Activated CD4-positive, alpha-beta T cell treated with anti-CD3 and anti-CD28 coated beads for 1 hour (primary cell): ENCODE measurements around the gene WDR46.

Experiments
- DNase-seq: peaks from one replicate; pipeline ENCODE4 v3.0.0-alpha.2; 2020

Gene WDR46

GRCh38 chr6:33252759-33253158 is 36.3 kb downstream of the WDR46 start:
- DNase-seq = no peak

- no peak for DNase-seq
Observed at GRCh38 chr6:33251395-33252012, 37.5 kb downstream of the WDR46 start.

DNA sequence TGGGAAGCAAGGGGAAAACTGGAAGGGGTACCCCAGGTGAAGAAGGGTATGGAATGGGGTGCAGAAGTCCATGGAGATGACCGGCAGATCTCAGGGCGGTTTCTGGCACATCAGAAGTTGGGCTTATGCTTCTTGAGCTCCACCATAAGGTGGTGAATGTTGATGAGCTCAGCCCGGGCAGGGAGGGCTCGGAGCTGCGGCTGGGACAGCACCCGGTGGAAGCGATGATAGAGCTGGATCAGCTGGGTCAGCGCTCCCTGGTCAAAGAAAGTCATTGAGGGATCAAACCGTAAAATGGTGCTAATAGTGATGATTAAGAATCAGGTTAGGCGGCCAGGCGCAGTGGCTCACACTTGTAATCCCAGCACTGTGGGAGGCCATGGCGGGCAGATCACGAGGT is 38.3 kb downstream of the WDR46 start:
- DNase-seq = no peak

GRCh38 chr6:33249732-33250630 is 39.1 kb downstream of the WDR46 start:
- no peak for DNase-seq

DNA sequence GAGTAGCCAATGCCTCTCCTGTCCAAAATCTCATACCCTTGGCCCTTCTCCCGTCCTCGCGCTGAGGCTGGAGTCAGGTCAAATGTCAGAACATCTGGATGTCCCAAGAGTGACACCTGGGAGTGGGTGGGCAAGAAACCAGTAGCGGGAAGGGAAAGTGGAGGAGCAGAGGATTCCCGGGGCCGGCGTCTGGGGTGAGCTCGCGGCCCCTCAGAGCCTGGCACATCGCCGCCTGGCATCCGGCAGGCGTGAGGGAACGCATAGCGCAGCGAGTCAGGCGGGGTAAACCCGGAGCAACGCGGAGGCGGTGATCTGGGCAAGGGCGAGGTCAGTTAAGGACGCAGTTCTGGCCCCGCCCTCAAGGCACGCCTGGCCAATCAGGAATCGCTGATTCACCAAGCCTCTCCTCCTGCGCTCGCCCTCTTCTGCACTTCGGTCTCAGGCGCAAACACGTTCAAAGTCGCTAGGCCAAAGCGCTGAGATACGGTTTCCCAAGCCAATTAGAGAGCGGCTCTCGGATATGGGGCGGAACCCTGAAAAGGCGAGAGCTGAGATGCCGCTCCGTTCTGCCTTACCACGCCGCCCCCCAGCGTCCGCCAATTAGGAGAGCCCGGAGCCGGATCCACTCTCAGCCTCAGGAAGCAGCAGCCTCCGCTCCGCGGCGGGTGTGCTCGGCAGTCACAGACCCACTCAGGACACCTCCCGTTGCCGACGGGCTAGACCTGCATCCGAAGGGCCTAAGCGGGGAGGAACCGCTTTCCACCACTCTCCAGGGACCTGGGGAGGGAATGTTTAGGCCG is 39.9 kb downstream of the WDR46 start:
- DNase-seq = peak; percentile 89

- no peak for DNase-seq
Observed at GRCh38 chr6:33248643-33248931, 40.5 kb downstream of the WDR46 start.

GRCh38 chr6:33247977-33248642 is 40.9 kb downstream of the WDR46 start:
- peak; percentile 85 for DNase-seq

DNA sequence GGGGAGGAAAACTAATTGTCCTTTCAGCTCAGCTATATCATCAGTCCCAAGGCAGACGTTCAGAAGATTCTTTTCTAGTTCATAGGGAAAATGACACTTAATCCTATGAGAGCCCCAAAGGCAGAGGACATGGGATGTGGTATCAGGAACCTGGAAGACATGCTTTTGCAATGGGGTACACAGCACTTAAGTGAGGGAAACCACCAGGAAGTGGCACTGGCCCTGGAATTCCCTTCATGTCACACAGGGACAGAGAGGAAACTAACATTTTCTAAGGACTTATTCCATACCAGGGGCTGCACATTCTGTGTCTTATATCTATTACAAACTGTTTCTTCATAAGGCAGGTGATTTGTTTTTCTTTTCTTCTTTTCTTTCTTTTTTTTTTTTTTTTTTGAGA is 45.6 kb downstream of the WDR46 start:
- DNase-seq = no peak

DNA sequence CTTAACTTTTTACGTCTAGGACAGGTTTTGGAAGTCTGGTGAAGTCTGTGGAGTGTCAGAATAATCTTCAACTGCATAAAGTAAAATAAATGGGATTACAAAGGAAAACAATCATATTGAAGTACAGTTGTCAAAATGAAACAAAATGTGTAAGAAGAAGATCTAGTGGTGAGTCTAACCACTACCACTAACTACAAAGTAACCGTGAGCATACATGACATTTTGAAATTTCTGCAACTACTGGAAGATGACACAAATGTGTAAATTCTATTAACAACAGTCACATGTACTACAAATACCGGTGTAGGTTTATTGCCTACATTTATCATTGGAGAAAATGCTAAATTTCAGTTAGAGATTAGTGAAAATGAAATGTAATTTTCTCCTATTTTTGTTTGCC is 47.1 kb downstream of the WDR46 start:
- DNase-seq = no peak

DNA sequence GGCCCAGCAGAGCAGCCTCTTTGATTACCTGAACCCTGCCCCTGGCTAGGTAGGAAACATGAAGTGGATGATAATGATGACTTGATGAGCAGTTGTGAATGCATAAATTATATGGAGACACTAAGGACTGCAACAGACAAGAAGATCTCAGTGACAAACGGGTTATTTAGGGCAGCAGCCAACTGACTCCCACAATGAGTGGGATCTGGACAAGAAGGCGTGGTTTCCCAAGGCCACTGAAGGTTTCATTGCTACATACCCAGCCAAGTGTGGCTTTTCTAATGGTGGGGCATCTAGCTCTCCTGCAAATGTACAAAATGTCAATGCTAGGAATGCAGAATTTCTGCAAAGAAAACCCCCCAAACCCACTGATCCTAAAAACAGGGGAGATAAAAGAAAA is 51.3 kb downstream of the WDR46 start:
- no peak for DNase-seq

DNA sequence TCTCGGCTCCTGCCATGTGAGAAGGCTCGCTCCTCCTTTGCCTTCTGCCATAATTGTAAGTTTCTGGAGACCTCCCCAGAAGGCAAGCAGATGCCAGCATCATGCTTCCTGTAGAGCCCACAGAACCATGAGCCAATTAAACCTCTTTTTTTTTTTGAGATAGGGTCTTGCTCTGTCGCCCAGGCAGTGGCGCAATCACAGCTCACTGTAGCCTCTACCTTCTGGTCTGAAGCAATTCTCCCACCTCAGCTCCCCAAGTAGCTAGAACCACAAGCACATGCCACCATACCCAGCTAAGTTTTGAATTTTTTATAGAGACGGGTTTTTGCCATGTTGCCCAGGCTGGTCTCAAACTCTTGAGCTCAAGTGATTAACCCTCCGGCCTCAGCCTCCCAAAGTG is 52.2 kb downstream of the WDR46 start:
- no peak for DNase-seq

GRCh38 chr6:33236328-33236727 is 52.7 kb downstream of the WDR46 start:
- DNase-seq = no peak

DNA sequence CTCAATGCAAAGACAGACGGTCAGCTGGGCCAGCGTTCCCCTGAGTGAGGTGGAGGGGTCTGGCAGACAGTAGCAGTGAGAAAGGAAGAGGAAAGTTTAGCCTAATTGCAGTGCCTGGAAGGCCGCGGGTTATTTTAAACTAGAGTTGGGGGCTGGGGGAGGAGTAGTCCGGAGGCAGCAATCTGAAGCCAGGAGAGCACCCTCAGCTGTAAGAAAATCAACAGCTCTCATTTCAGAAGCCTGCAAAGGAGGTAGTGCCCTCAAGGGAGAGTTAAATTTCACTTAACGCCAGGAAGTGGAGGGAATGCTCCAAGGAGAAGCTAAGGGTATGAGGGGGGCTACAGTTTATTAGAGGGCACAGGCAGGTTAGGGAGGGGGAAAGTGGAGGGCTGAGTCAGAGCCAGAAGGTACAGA is 53.8 kb downstream of the WDR46 start:
- DNase-seq = no peak
